HG03175 (cell line): ENCODE measurements around the gene PLCD3.
A peak's percentile ranks its signal among the peaks of the same experiment; 100 is the strongest.

Experiments
- ATAC-seq: cut with Tn5 transposase; IDR thresholded peaks from one replicate; pipeline ENCODE4 v1.9.1; 2021; ENCODE audit warnings: mild to moderate bottlenecking, moderate library complexity; ENCODE audit not compliant: unreplicated experiment

PLCD3 gene

GRCh38 chr17:45150911-45151809, 18.8 kb upstream of the PLCD3 start:
- ATAC-seq, result no peak

GRCh38 chr17:45149669-45150664, 17.7 kb upstream of the PLCD3 start:
- no peak for ATAC-seq

GRCh38 chr17:45149037-45149668, 16.8 kb upstream of the PLCD3 start:
- no peak for ATAC-seq

DNA sequence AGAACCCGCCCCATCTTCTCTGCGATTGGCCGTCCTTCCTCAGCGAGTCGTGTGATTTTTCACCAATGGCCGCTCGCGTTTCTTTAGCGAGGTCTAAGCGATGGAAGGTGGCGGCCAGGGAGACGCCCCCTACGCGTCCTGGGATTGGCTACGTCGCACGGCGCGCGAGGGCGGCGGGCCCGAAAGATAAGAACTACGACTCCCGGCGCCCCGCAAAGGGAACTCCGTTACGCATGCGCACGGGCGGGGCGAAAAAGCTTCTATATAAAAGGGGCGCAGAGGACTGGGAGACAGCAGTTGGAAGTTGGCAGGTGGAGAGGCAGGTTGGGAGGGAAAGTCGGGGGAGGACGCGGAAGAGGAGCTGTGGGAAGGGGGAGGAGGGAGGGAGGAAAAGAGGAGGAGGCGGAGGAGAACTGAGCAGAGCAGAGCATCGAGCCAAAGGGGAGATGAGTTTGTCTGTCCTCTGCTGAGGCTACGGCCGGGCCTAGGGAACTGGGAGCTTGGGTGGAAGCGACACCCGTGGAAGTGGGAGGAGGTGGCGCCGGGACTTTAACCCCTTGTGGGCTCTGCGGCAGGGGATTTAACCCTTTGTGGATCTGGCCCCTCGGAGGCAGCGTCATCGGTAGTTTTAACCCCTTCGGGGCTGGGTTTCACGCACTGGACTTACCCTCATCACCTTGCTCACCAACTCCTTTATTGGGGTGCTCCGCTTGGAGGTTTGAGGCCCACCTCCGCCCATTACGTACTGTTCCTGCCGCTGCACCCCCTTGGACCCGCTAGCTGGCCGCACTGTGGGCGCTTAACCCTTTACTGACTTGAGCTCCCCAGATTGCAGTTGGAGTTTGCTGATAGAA, 16.1 kb upstream of the PLCD3 start, which contains the start of gene HEXIM1:
Gene HEXIM1, plus strand, starts transcription at position 293 of the 854 bp plus-strand sequence. CDS start 716 bp downstream, outside the sequence.
- peak; percentile 75 for ATAC-seq

- ATAC-seq, result no peak
Measured at GRCh38 chr17:45147581-45148182, 15.4 kb upstream of the PLCD3 start.

DNA sequence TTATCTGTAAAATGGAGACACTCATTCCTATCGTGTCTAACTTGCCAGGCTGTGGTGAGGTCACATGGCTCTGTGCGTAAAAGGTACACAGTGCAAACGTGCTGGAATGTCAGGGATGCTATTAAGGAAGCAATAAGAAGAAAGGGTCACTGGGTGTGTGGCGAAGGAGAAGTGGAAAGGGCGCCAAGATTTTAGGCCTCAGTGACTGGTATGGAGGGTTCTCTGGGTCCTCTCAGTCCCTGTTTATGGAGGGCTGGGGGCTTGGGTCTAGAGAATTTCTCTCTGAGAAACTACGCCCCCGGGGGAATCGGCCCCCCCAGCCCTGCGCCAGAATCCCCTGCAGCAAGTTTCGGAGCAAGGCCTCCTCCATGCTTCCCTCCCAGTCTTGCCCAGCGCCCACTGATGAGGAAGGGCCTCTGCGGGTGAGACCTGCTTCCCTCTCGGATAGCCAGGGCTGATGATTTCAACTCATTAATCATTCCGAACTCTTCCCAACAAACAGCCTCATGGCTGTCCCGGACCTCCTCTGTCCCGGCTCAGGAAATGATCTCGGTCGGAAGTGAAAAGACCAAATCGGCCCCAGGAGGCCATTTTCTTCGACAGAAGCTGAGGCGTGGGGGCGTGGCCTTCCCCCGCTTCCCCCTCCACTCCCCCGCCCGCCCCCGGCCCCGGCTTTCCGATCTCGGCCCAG, 14.7 kb upstream of the PLCD3 start:
- no peak for ATAC-seq

DNA sequence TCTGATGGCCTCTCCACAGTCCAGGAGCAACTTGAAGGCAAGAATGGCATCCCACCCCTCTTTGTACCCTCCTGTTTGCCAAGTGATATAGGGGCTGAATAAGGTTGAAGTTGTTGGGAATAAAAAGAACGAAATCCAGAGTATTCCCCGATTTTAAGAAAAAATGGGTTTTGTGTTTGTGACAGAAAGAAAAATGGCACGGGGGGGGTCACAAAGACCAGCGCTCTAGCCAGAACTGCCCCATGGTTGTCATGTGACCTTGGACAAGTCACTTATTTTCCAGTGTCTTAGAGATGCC, 14.2 kb upstream of the PLCD3 start:
- no peak for ATAC-seq

DNA sequence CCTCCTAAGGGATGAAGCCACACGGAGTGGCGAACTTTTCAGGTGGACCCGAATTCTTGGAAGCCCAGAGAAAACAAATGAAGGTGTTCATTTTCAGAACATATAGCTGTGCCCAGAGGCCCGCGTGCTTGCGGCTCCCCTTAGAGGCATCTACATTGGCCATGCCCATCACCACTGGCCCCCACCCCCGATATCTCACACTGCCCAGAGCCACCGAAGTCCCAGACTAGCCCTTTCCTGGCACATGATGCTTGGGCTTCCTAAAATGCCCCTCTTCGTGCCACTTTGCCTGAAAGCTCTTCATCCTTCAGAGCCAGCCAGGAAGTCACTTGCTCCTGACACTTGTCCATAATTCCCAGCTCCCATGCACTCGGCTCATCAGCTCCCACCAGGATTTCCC, 13.9 kb upstream of the PLCD3 start:
- ATAC-seq, result no peak

GRCh38 chr17:45145035-45145389, 12.7 kb upstream of the PLCD3 start:
- no peak for ATAC-seq

DNA sequence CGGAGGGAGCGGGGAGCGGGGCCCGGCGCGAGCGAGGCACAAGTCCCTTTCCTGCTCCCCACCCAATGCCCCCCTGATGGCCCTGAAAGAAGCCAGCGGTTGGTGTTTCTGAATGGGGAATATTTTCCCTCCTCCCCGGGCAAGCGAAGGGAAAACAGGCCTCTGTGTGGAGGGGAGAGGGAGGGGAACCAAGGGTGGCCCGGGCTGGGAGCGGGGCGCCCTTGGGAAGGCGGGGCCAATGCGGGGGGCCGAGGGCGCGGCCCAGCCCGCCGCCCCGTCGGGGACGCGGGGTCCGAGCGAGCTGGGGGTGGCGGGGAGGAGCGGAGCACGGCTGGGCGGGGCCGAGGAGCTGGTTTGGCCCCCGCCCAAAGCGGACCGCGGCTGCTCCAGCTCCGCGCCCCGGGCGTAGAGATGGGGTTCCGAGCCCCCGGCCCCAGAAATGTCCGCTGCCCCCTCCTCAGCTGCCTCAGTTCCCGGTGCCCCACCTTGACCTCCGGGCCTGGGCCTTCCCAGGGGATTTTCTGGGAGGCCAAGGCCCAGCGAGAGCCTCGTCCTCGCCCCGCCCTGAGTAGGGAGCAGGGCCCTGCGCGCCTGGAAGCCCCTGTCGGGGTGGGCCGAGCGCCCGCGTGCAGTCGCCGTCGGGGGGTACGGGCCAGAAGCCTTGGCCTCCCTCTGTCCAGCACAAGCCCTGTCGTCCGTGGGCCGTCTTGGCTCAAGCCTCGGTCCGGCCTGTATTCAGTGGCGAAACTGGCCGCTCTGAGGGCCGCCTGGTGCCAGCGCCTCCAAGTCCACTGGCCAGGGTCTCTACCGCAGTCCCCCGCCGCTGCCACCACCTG, 12.1 kb upstream of the PLCD3 start:
- no peak for ATAC-seq

- ATAC-seq, result no peak
Measured at GRCh38 chr17:45143767-45144198, 11.5 kb upstream of the PLCD3 start.

DNA sequence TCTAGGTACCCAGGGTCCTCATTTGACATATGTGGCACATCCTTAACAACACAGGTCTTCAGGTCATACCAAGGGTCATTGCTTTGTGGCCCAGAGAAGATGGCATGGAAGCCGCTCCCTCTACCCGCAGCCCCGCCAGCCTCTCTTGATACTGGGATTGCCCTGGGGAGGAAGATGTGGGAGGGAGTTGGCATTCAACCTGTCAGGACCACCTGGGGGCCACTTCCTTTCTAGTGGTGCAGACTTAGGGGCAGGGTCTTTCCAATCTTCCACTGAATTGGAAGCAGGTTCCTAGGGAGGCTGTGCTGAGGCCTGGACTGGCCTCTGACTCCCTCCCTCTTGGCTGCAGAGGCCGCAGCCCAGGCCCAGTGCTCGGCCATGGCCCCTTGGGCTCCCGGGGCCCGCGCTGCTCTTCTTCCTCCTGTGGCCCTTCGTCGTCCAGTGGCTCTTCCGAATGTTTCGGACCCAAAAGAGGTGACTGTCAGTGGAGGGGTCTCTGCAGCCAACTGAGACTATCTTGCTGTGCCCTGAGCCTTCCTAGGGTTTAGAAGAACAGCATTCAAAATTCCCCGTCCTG, 10.9 kb upstream of the PLCD3 start:
- ATAC-seq, result no peak

- no peak for ATAC-seq
Measured at GRCh38 chr17:45139533-45139920, 7.2 kb upstream of the PLCD3 start.

- no peak for ATAC-seq
Measured at GRCh38 chr17:45138911-45139532, 6.7 kb upstream of the PLCD3 start.

DNA sequence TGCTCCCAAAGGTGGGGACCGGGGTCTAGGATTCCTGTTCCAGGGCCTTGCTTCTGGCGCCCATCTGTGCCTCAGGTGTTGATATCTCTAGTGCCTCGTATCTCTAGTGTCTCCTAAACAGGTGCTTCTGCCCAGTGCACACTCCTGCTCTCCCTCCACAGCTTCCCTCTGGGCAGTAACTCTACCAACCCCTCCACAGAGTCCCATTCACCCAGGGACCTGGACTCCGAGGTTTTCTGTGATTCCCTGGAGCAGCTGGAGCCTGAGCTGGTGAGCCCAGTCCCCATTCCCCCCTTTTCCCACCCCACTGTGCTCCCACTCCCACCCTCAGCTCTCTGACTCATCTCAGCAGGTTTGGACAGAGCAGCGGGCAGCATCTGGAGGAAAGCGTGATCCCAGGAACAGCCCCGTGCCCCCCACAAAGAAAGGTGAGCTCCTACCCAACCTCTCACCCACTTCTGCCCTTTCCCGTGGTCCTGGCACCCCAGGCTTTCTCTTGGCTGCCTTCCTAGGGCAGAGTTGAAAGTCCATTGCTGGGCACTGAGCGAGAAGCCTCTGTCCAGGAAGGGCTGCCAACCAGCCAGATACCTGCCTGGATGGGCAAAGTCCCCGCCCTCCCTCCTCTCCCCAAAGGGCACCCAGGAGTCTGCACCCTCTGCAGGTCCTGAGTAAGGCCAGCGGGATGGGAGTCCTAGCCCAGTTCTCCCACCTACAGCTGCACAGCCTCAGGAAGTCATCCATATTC, 5.4 kb upstream of the PLCD3 start:
- ATAC-seq, result no peak

- ATAC-seq, result no peak
Measured at GRCh38 chr17:45136846-45137560, 4.7 kb upstream of the PLCD3 start.
